Measurements from ENCODE around the gene C5orf58.

Gene C5orf58

DNA sequence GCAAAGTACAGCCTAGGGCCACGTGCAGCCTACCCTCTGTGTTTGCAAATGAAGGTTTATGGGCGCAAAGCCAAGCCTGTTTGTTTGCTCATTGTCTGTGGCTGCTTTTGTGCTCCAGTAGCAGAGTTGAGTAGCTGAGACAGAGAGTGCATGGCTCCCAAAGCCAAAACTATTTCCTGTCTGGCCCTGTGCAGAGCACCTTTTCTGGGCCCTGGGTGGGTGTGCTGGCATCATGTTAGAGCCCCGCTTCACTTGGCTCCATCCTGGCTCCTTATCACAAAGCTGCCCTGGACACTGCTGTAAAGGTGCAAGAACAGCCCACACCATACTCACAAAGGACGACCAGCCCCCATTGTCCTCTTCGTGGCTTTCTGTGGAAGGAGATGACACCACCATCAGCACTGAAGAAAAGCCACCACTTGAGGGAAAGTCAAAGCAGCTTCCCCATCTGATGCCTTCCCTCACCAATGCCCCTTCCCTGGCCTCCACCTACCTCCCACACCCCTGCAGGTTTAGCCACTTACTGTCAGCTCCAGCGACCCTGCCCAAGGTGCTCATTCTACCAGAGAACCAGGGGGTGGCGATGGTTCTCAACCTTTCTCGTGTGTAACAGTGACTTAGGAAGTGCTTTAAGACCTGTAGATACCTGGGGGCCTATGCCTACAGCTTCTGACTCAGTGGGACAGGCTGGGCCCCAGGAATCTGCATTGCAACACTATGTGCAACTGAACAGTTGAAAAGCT, 41.4 kb downstream of the C5orf58 start:
- peak; percentile 56; the same call in 2 of the 3 replicates for ATAC-seq
- TF ChIP-seq OSR1 (CRISPR knock-in tag; IDR thresholded peaks at IDR 0.05) (no peak), ZNF70 (CRISPR knock-in tag; IDR thresholded peaks at IDR 0.05) (no peak), CSDC2 (CRISPR knock-in tag; IDR thresholded peaks at IDR 0.05) (no peak), ZFP3 (CRISPR knock-in tag; IDR thresholded peaks at IDR 0.05) (no peak), ARNTL (CRISPR knock-in tag; IDR thresholded peaks at IDR 0.05; ENCODE audit: borderline replicate concordance, low read depth) (no peak), ZFP30 (CRISPR knock-in tag; IDR thresholded peaks at IDR 0.05) (no peak), ZC3H10 (CRISPR knock-in tag; IDR thresholded peaks at IDR 0.05) (no peak), TCF4 (CRISPR knock-in tag; IDR thresholded peaks at IDR 0.05; ENCODE audit: borderline replicate concordance) (no peak), GLIS3 (CRISPR knock-in tag; IDR thresholded peaks at IDR 0.05) (no peak), ZNF565 (CRISPR knock-in tag; conservative IDR thresholded peaks at IDR 0.05; ENCODE audit: low read depth) (no peak)
- TF ChIP-seq, protein P1, sequence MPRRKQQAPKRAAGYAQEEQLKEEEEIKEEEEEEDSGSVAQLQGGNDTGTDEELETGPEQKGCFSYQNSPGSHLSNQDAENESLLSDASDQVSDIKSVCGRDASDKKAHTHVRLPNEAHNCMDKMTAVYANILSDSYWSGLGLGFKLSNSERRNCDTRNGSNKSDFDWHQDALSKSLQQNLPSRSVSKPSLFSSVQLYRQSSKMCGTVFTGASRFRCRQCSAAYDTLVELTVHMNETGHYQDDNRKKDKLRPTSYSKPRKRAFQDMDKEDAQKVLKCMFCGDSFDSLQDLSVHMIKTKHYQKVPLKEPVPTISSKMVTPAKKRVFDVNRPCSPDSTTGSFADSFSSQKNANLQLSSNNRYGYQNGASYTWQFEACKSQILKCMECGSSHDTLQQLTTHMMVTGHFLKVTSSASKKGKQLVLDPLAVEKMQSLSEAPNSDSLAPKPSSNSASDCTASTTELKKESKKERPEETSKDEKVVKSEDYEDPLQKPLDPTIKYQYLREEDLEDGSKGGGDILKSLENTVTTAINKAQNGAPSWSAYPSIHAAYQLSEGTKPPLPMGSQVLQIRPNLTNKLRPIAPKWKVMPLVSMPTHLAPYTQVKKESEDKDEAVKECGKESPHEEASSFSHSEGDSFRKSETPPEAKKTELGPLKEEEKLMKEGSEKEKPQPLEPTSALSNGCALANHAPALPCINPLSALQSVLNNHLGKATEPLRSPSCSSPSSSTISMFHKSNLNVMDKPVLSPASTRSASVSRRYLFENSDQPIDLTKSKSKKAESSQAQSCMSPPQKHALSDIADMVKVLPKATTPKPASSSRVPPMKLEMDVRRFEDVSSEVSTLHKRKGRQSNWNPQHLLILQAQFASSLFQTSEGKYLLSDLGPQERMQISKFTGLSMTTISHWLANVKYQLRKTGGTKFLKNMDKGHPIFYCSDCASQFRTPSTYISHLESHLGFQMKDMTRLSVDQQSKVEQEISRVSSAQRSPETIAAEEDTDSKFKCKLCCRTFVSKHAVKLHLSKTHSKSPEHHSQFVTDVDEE (CRISPR knock-in tag; IDR thresholded peaks at IDR 0.05) = no peak
- TF ChIP-seq, protein P2, sequence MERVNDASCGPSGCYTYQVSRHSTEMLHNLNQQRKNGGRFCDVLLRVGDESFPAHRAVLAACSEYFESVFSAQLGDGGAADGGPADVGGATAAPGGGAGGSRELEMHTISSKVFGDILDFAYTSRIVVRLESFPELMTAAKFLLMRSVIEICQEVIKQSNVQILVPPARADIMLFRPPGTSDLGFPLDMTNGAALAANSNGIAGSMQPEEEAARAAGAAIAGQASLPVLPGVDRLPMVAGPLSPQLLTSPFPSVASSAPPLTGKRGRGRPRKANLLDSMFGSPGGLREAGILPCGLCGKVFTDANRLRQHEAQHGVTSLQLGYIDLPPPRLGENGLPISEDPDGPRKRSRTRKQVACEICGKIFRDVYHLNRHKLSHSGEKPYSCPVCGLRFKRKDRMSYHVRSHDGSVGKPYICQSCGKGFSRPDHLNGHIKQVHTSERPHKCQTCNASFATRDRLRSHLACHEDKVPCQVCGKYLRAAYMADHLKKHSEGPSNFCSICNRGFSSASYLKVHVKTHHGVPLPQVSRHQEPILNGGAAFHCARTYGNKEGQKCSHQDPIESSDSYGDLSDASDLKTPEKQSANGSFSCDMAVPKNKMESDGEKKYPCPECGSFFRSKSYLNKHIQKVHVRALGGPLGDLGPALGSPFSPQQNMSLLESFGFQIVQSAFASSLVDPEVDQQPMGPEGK (CRISPR knock-in tag; IDR thresholded peaks at IDR 0.05; ENCODE audit: borderline replicate concordance) = no peak
- TF ChIP-seq, protein P3, sequence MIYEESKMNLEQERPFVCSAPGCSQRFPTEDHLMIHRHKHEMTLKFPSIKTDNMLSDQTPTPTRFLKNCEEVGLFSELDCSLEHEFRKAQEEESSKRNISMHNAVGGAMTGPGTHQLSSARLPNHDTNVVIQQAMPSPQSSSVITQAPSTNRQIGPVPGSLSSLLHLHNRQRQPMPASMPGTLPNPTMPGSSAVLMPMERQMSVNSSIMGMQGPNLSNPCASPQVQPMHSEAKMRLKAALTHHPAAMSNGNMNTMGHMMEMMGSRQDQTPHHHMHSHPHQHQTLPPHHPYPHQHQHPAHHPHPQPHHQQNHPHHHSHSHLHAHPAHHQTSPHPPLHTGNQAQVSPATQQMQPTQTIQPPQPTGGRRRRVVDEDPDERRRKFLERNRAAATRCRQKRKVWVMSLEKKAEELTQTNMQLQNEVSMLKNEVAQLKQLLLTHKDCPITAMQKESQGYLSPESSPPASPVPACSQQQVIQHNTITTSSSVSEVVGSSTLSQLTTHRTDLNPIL (CRISPR knock-in tag; IDR thresholded peaks at IDR 0.05; ENCODE audit: low read depth) = no peak

DNA sequence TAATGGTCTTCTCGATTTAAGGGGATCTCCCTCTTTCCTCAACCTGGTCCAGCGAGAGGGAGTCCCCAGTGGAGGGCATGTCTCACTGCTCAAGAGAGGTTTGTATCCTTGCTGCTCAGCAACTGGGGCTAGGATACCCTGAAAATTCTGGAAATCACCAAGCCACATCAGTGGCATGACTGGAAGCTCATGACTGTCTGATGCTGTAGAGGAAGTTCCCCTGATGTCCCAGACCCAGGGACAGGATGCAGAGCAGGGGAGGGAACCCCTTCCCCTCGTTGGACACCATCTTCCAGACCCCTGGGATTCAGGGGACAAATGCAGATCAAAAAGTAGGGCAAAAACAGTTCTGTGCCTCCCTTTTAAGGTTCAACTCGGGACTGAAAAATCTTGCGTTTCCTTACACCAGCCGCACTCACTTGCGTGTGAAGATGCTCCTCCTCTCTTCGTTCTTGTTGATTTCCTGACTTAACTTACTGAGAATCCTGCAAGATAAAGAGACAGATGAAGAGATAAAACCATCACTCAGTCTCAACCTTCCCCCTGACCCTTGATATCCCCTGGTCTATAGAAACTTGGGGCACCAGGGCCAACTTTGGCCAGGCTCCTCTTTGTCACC, 42.7 kb downstream of the C5orf58 start:
- ATAC-seq = no peak
- TF ChIP-seq ZNF8 (CRISPR knock-in tag; IDR thresholded peaks at IDR 0.05) (no peak), CSDC2 (CRISPR knock-in tag; IDR thresholded peaks at IDR 0.05) (no peak), RARB (CRISPR knock-in tag; IDR thresholded peaks at IDR 0.05) (no peak), ZFP3 (CRISPR knock-in tag; IDR thresholded peaks at IDR 0.05) (no peak)

DNA sequence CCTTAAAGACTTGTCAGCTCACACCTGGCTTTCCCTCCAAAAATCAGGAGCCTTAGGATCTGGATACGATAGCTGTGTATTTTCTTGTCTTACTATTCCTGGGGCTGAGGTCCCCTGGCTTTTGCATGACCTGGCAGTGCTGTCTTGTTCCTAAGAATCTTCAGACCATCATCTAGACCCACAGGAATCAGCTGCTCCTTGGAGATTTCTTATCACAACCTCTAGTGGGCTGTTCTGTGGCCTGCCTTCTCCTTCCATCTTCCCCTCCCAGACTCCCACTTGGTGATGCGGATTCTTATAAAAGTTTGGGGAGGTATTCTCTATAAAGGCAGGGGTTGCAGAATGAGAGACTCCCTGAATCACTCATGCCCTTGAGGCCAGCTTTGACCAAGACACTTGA, 43.4 kb downstream of the C5orf58 start:
- ATAC-seq = no peak
- no peak for TF ChIP-seq ZNF8 (CRISPR knock-in tag; IDR thresholded peaks at IDR 0.05)
- TF ChIP-seq ARNTL (CRISPR knock-in tag; IDR thresholded peaks at IDR 0.05; ENCODE audit: borderline replicate concordance, low read depth) = no peak
- TF ChIP-seq, protein P4, sequence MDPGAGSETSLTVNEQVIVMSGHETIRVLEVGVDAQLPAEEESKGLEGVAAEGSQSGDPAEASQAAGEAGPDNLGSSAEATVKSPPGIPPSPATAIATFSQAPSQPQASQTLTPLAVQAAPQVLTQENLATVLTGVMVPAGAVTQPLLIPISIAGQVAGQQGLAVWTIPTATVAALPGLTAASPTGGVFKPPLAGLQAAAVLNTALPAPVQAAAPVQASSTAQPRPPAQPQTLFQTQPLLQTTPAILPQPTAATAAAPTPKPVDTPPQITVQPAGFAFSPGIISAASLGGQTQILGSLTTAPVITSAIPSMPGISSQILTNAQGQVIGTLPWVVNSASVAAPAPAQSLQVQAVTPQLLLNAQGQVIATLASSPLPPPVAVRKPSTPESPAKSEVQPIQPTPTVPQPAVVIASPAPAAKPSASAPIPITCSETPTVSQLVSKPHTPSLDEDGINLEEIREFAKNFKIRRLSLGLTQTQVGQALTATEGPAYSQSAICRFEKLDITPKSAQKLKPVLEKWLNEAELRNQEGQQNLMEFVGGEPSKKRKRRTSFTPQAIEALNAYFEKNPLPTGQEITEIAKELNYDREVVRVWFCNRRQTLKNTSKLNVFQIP (CRISPR knock-in tag; IDR thresholded peaks at IDR 0.05; ENCODE audit: borderline replicate concordance, low read depth) = no peak
- TF ChIP-seq ZC3H10 (CRISPR knock-in tag; IDR thresholded peaks at IDR 0.05) = no peak
- no peak for TF ChIP-seq GLIS3 (CRISPR knock-in tag; IDR thresholded peaks at IDR 0.05)
- TF ChIP-seq, protein P1 (CRISPR knock-in tag; IDR thresholded peaks at IDR 0.05) = no peak
- no peak for TF ChIP-seq ESRRG (CRISPR knock-in tag; IDR thresholded peaks at IDR 0.05)
- TF ChIP-seq SNAI2 (CRISPR knock-in tag; IDR thresholded peaks at IDR 0.05) = no peak
- TF ChIP-seq, protein P5, sequence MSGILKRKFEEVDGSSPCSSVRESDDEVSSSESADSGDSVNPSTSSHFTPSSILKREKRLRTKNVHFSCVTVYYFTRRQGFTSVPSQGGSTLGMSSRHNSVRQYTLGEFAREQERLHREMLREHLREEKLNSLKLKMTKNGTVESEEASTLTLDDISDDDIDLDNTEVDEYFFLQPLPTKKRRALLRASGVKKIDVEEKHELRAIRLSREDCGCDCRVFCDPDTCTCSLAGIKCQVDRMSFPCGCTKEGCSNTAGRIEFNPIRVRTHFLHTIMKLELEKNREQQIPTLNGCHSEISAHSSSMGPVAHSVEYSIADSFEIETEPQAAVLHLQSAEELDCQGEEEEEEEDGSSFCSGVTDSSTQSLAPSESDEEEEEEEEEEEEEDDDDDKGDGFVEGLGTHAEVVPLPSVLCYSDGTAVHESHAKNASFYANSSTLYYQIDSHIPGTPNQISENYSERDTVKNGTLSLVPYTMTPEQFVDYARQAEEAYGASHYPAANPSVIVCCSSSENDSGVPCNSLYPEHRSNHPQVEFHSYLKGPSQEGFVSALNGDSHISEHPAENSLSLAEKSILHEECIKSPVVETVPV (CRISPR knock-in tag; IDR thresholded peaks at IDR 0.05) = no peak
- TF ChIP-seq PPARA (CRISPR knock-in tag; IDR thresholded peaks at IDR 0.05; ENCODE audit: borderline replicate concordance) = no peak
- TF ChIP-seq, protein P2 (CRISPR knock-in tag; IDR thresholded peaks at IDR 0.05; ENCODE audit: borderline replicate concordance) = no peak
- no peak for TF ChIP-seq TOX (CRISPR knock-in tag; IDR thresholded peaks at IDR 0.05; ENCODE audit: borderline replicate concordance)
- TF ChIP-seq ZNF70 (CRISPR knock-in tag; IDR thresholded peaks at IDR 0.05) = no peak
- TF ChIP-seq ZNF565 (CRISPR knock-in tag; conservative IDR thresholded peaks at IDR 0.05; ENCODE audit: low read depth) = no peak
- no peak for TF ChIP-seq ISL1 (CRISPR knock-in tag; IDR thresholded peaks at IDR 0.05)
- no peak for TF ChIP-seq ZFP3 (CRISPR knock-in tag; IDR thresholded peaks at IDR 0.05)
- TF ChIP-seq TCF4 (CRISPR knock-in tag; IDR thresholded peaks at IDR 0.05; ENCODE audit: borderline replicate concordance) = no peak
